GM12874 (cell line): ENCODE data around the gene EVL.

Source experiments
- CTCF ChIP-seq: IDR thresholded peaks from 2 replicates; pipeline ENCODE4 v1.5.1; 2011; ENCODE audit warnings: low read depth, mild to moderate bottlenecking, control low read depth, low read length, moderate library complexity; ENCODE audit not compliant: insufficient read depth

The EVL gene

GRCh38 chr14:100127853-100128455 lies 62.7 kb downstream of the EVL start:
- no peak for TF ChIP-seq CTCF

- no peak for TF ChIP-seq CTCF
These were observed 63.5 kb downstream of the EVL start for GRCh38 chr14:100128688-100129087.

GRCh38 chr14:100129161-100129589 lies 64.0 kb downstream of the EVL start:
- TF ChIP-seq CTCF = no peak

GRCh38 chr14:100130521-100130920 lies 65.3 kb downstream of the EVL start:
- no peak for TF ChIP-seq CTCF

- TF ChIP-seq CTCF = no peak
These were observed 66.0 kb downstream of the EVL start for GRCh38 chr14:100131181-100131580.

- TF ChIP-seq CTCF = no peak
These were observed 67.1 kb downstream of the EVL start for GRCh38 chr14:100132161-100132902.

DNA sequence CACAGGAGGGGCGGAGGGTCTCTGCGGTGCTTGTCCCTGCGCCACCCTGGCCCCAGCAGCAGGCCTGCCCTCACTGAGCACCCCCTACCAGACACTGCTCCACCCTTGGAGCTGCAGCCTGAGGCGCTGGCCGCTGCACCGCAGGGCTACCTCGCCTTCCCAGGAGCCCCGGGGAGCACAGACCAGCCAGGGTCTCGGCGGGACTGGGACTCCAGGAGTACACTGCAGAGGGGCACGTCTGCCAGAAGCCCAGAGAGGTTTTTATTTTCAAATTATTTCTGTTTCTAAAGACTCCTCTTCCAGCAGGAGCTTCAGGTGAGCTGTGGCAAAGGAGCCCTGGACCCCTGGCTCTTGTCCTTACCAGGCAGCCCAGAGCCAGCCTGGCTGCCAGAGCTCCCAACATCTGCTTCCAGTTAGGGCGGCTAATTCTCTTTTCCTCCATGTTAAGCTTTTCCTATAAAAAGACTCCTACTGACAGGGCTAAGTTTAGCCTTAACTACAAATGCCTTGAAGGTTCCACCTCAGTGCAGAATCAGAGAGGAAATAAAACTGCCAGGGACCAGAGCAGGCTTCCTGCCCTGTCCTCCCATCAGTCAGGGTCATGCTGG lies 67.8 kb downstream of the EVL start:
- TF ChIP-seq CTCF = no peak
